ENCODE measurements around the gene COQ5. TPM values are rescaled to one million over a fixed set of nuclear protein-coding genes. Genes with fewer than 3 reads are reported as not detected.

The COQ5 gene
- total and polyA plus RNA-seq, 2 experiments from 2014 or later = 32.6 to 42.9 TPM

DNA sequence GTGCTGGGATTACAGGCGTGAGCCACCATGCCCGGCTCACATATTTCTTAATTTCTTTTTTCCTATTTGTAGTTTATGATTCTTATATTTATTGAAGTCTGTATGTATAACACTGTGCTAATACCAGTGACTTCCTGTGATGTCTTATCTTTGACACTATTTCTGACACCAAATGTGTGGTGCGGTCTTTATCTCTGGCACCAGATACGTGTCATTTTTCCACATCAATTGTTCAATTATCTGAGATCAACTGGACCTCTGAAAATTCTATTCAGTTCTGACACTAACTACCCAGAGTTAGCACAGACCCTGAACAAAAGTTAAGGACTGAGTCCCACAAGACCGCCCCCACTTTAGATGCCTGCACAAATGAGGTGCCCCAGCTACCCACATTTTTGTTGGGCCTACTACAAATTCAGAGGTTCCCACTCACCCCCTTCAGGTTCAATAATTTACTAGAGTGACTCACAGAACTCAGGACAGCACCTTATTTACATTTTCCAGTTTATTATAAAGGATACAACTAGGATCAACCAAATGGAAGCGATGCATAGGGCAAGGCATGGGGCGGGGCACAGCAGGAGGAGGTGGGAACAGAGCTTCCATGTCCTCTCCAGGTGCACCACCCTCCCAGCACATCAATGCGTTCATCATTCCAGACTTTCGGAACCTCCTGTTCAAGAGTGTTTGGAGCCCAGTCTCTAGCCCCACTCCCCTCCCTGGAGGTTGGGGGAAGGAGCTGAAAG lies 47.8 kb downstream of the COQ5 start:
- H3F3A ChIP-seq (ENCODE audit: insufficient read depth) = no peaks in the 10 kb centered on the region
- H4K20me1 ChIP-seq (ENCODE audit: insufficient read depth) = no peaks in the 10 kb centered on the region
- no peaks in the 10 kb centered on the region for H3K9me2 ChIP-seq (ENCODE audit: insufficient read depth)
- no peaks in the 10 kb centered on the region for H3K9me3 ChIP-seq (ENCODE audit: low read depth)
- H3K4me2 ChIP-seq (ENCODE audit: unreplicated experiment) = no peak overlapping the region
- H3K4me3 ChIP-seq = no peak overlapping the region
- TF ChIP-seq EZH2phosphoT487 (IDR thresholded peaks at IDR 0.05; ENCODE audit: insufficient read depth, low read depth) (no peak), EZH2 (IDR thresholded peaks at IDR 0.05; ENCODE audit: insufficient read depth, poor library complexity, severe bottlenecking) (no peak)
- H3K9ac ChIP-seq = no peak overlapping the region
- in situ Hi-C loops (cut with MboI) = no loop called here
- no peak overlapping the region for H3K27ac ChIP-seq
- 96 to 99% methylated on average over 9 of the region's 9 CpGs for WGBS, 2 experiments (ENCODE audit: low coverage in 1 of 2, low lambda C conversion rate in 2 of 2, missing lambda C conversion rate in 2 of 2)
- DNase-seq = no peak
- no peaks in the 10 kb centered on the region for H3K4me1 ChIP-seq (ENCODE audit: insufficient read depth)
- no peak overlapping the region for H2AFZ ChIP-seq
- no peaks in the 10 kb centered on the region for H3K27me3 ChIP-seq (replicated peaks; ENCODE audit: insufficient read depth)
- no peaks in the 10 kb centered on the region for H3K36me3 ChIP-seq (ENCODE audit: low read depth)
- peaks cover 24% of the 10 kb centered on the region for H3K79me2 ChIP-seq (ENCODE audit: insufficient read depth)

DNA sequence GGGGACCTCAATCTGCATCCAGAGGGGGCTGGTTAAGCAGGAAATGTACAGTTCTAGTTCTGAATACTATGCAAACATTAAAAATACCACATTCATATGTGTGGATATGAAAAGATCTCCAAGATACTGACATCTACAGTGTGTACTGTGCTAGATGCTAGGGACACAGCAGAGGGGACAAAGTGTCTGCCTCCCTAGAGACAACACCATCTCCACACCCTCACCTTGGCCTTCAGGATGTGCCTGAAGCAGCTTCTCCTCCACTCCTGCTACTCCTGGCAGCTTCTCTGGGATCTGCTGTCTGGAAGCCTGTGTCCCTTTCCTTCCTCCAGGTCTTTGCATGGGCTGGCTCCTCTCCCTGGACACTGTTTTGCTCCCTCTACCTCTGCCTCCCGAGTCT lies 48.7 kb downstream of the COQ5 start:
- Histone ChIP-seq H3K27ac (no peak overlapping the region), H3K27me3 (replicated peaks; ENCODE audit: insufficient read depth) (no peaks in the 10 kb centered on the region), H3K79me2 (ENCODE audit: insufficient read depth) (peaks cover 34% of the 10 kb centered on the region), H2AFZ (no peak overlapping the region), H3K9ac (no peak overlapping the region), H3K36me3 (ENCODE audit: low read depth) (no peaks in the 10 kb centered on the region), H4K20me1 (ENCODE audit: insufficient read depth) (no peaks in the 10 kb centered on the region), H3K9me3 (ENCODE audit: low read depth) (no peaks in the 10 kb centered on the region), H3F3A (ENCODE audit: insufficient read depth) (peaks cover 2% of the 10 kb centered on the region), H3K4me3 (no peak overlapping the region), H3K4me1 (ENCODE audit: insufficient read depth) (peaks cover 3% of the 10 kb centered on the region; the same call in 1 of the 2 replicates), H3K4me2 (ENCODE audit: unreplicated experiment) (no peak overlapping the region), H3K9me2 (ENCODE audit: insufficient read depth) (no peaks in the 10 kb centered on the region)
- DNase-seq = no peak
- in situ Hi-C loops (cut with MboI) = no loop called here
- 36 to 65% methylated on average over 1 of the region's 1 CpG for WGBS, 2 experiments (ENCODE audit: low coverage in 1 of 2, low lambda C conversion rate in 2 of 2, missing lambda C conversion rate in 2 of 2)
- no peak for TF ChIP-seq EZH2 (IDR thresholded peaks at IDR 0.05; ENCODE audit: insufficient read depth, poor library complexity, severe bottlenecking)
- TF ChIP-seq EZH2phosphoT487 (IDR thresholded peaks at IDR 0.05; ENCODE audit: insufficient read depth, low read depth) = no peak

DNA sequence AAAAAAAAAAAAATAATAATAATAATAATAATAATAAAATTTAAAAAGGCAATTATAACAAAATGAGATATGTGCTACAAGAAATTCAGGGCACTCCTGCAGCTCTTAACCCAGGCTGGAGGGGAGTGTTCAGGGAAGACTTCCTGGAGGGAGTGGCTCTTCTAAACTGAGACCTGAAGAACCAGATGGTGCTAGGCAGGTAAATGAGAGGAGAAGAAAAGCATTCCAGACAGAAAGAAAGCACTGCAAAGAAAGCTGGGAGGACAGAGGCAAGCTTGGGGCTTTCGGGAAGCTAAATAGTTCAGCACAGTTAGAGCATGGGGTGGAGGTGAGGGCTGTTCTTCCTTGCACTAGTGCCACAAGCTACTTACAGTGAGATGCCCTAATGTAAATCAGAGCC lies 49.5 kb downstream of the COQ5 start:
- in situ Hi-C loops (cut with MboI) = no loop called here
- WGBS, 2 experiments (ENCODE audit: low coverage in 1 of 2, low lambda C conversion rate in 2 of 2, missing lambda C conversion rate in 2 of 2) = 96 to 100% methylated on average over 1 of the region's 1 CpG
- Histone ChIP-seq H3K36me3 (ENCODE audit: low read depth) (no peaks in the 10 kb centered on the region), H4K20me1 (ENCODE audit: insufficient read depth) (no peaks in the 10 kb centered on the region), H3K9me2 (ENCODE audit: insufficient read depth) (no peaks in the 10 kb centered on the region), H3K9me3 (ENCODE audit: low read depth) (no peaks in the 10 kb centered on the region), H3K4me2 (ENCODE audit: unreplicated experiment) (no peak overlapping the region), H3F3A (ENCODE audit: insufficient read depth) (peaks cover 8% of the 10 kb centered on the region), H3K79me2 (ENCODE audit: insufficient read depth) (peaks cover 36% of the 10 kb centered on the region), H3K4me3 (no peak overlapping the region), H3K27me3 (replicated peaks; ENCODE audit: insufficient read depth) (no peaks in the 10 kb centered on the region), H3K9ac (no peak overlapping the region), H3K4me1 (ENCODE audit: insufficient read depth) (peaks cover 10% of the 10 kb centered on the region; the same call in 1 of the 2 replicates), H2AFZ (no peak overlapping the region), H3K27ac (no peak overlapping the region)
- TF ChIP-seq EZH2 (IDR thresholded peaks at IDR 0.05; ENCODE audit: insufficient read depth, poor library complexity, severe bottlenecking) = no peak
- no peak for TF ChIP-seq EZH2phosphoT487 (IDR thresholded peaks at IDR 0.05; ENCODE audit: insufficient read depth, low read depth)
- DNase-seq = no peak

GRCh38 chr12:120475643-120476042 lies 53.3 kb downstream of the COQ5 start:
- Histone ChIP-seq H3F3A (ENCODE audit: insufficient read depth) (peaks cover 33% of the 10 kb centered on the region), H3K9me3 (ENCODE audit: low read depth) (no peaks in the 10 kb centered on the region), H3K36me3 (ENCODE audit: low read depth) (no peaks in the 10 kb centered on the region), H3K27me3 (replicated peaks; ENCODE audit: insufficient read depth) (no peaks in the 10 kb centered on the region), H3K9me2 (ENCODE audit: insufficient read depth) (no peaks in the 10 kb centered on the region), H2AFZ (no peak overlapping the region), H3K4me3 (no peak overlapping the region), H3K9ac (no peak overlapping the region), H3K4me2 (ENCODE audit: unreplicated experiment) (no peak overlapping the region), H3K4me1 (ENCODE audit: insufficient read depth) (peaks cover 37% of the 10 kb centered on the region), H3K27ac (no peak overlapping the region), H4K20me1 (ENCODE audit: insufficient read depth) (no peaks in the 10 kb centered on the region), H3K79me2 (ENCODE audit: insufficient read depth) (peaks cover 71% of the 10 kb centered on the region)
- no peak for DNase-seq
- 97 to 100% methylated on average over 1 of the region's 1 CpG for WGBS, 2 experiments (ENCODE audit: low coverage in 1 of 2, low lambda C conversion rate in 2 of 2, missing lambda C conversion rate in 2 of 2)
- no peak for TF ChIP-seq EZH2phosphoT487 (IDR thresholded peaks at IDR 0.05; ENCODE audit: insufficient read depth, low read depth)
- in situ Hi-C loops (cut with MboI) = no loop called here

Measured in GM23248 (cell line).